ENCODE measurements around the gene PUM1. TPM values are rescaled to one million over a fixed set of nuclear protein-coding genes. Genes with fewer than 3 reads are reported as not detected.

Gene PUM1
- total and polyA plus RNA-seq, 2 of the 8 experiments (the other 6 are each of a cell fraction or from before 2014, with no cell fraction given), result 122 to 177 TPM

DNA sequence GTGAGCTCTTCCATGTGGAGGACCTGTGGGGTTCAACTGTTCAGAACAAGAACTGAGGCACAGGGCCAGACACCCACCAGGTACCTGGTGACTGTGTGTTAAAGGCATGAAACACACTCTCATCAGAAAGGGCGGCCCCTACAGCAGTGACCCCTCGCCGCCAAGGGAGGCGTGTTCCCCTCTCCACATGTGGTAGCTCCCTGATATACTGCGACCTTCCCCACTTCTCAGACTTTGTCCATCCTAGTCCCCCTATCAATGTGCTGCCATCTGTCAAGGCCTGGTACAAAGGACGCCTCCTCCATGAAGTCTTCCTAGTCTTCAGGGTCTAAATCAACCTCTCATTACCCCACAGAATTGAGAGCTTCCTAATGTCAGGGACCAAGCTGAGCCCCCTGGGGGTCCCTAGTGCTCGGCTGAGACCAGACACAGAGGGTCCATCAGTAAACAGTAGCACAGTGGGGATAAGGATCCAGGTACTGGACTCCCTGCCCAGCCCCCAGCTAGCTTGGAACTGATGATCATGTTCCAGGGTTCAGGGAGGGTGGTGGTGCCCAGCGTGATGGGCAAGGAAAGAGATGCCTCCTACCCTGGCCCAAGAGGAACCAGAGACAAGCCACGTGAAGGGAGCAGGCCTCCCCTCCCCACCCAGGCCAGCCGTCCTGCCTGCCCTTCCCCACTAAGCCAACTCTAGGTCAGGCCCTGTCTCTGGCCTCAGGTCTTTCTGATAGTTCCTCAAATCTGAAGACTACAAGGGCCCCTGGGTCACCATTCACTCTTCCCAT lies 167.3 kb downstream of the PUM1 start:
- Histone ChIP-seq H3K27me3 (replicated peaks in 1 of 4; ENCODE audit: control insufficient read depth in 3 of 4, extremely low read depth in 1 of 4, insufficient read depth in 3 of 4, low read length in 3 of 4) (peaks cover 0 to 3% (median 0%) of the 10 kb centered on the region in 4 experiments; a peak in 1 of 7 replicates), H4K20me1 (replicated peaks in 1 of 2; ENCODE audit: control insufficient read depth in 1 of 2, insufficient read depth in 2 of 2, low read length in 2 of 2) (peaks cover 0 to 17% of the 10 kb centered on the region in 2 experiments), H3K27ac (ENCODE audit: low read depth, low read length) (no peak overlapping the region), H3K79me2 (ENCODE audit: control insufficient read depth in 1 of 2, insufficient read depth in 2 of 2, low read length in 2 of 2) (peaks cover 0 to 3% of the 10 kb centered on the region in 2 experiments; a peak in 1 of 4 replicates), H3K14ac (ENCODE audit: insufficient read length) (no peak overlapping the region), H4K91ac (replicated peaks; ENCODE audit: insufficient read length, low read length) (no peak overlapping the region), H2AFZ (ENCODE audit: low read length) (no peak overlapping the region), H3K36me3 (ENCODE audit: control insufficient read depth in 2 of 4, insufficient read depth in 4 of 4, low read length in 3 of 4) (no peaks in the 10 kb centered on the region), H3K23me2 (ENCODE audit: low read depth, low read length) (peaks cover 7% of the 10 kb centered on the region; the same call in 1 of the 2 replicates), H3K9me3 (ENCODE audit: insufficient read depth in 2 of 2, low read depth in 1 of 2, low read length in 1 of 2) (no peaks in the 10 kb centered on the region), H3K4me3 (ENCODE audit: extremely low read depth in 1 of 4, insufficient read depth in 2 of 4, low read depth in 3 of 4, low read length in 4 of 4) (no peak overlapping the region), H2BK120ac (replicated peaks; ENCODE audit: low read depth, low read length) (no peak overlapping the region), H2BK20ac (ENCODE audit: low read length) (no peak overlapping the region), H4K5ac (ENCODE audit: insufficient read length, low read depth, low read length) (no peak overlapping the region), H3K18ac (ENCODE audit: extremely low read depth, low read length) (no peak overlapping the region), H3K9ac (replicated peaks in 1 of 4; ENCODE audit: extremely low read depth in 1 of 4, low read depth in 3 of 4, low read length in 3 of 4) (no peak overlapping the region), H3K79me1 (ENCODE audit: low read depth, low read length) (peaks cover 9% of the 10 kb centered on the region), H2BK15ac (ENCODE audit: low read length) (no peak overlapping the region), H2BK5ac (ENCODE audit: low read depth, low read length) (peak overlapping the region; percentile 49; the same call in 1 of the 2 replicates), H2BK12ac (ENCODE audit: low read depth, low read length) (peak overlapping the region; percentile 80; the same call in 1 of the 2 replicates), H3K4ac (replicated peaks; ENCODE audit: insufficient read length, low read depth, low read length) (no peak overlapping the region), H3K4me1 (replicated peaks in 1 of 4; ENCODE audit: control insufficient read depth in 3 of 4, insufficient read depth in 4 of 4, low read length in 3 of 4) (peaks cover 0 to 21% (median 12%) of the 10 kb centered on the region in 4 experiments; a peak in 6 of 7 replicates), H3K4me2 (ENCODE audit: insufficient read depth in 1 of 2, low read depth in 2 of 2, low read length in 2 of 2) (no peak overlapping the region), H2AK5ac (ENCODE audit: low read depth, low read length) (no peak overlapping the region), H3K23ac (ENCODE audit: insufficient read length) (no peak overlapping the region), H4K8ac (ENCODE audit: extremely low read depth, insufficient read depth, low read length) (no peak overlapping the region), H3K56ac (replicated peaks; ENCODE audit: insufficient read length, low read depth, low read length) (no peak overlapping the region)
- FAIRE-seq, result no peak
- ChIA-PET POLR2A (ENCODE audit: partially characterized antibody) (interaction anchor here (0.5 to 2.1 kb wide), 5 partner anchors 12 to 97 kb away, joined by 3 to 7 read pairs (median 5); no protein-coding TSS in a partner anchor), CTCF (ENCODE audit: partially characterized antibody) (interaction anchor here (0.6 to 13.1 kb wide), 7 partner anchors 12 to 177 kb away, joined by 3 to 164 read pairs (median 3); no protein-coding TSS in a partner anchor)
- 80% methylated on average over 10 of the region's 10 CpGs; no CpG with 5 or more reads in 1 of the 2 experiments for WGBS, 2 experiments (ENCODE audit: extremely low coverage in 1 of 2, insufficient coverage in 1 of 2, insufficient read length in 1 of 2, insufficient replicate concordance in 2 of 2, low coverage in 1 of 2, low lambda C conversion rate in 2 of 2, missing lambda C conversion rate in 1 of 2)
- DNase-seq (ENCODE audit: low read depth in 1 of 2, low spot score in 2 of 2), result no peak
- TF ChIP-seq BCL11A (IDR thresholded peaks at IDR 0.05; ENCODE audit: low read depth in 2 of 2, low read length in 2 of 2) (no peak), CBX8 (IDR thresholded peaks at IDR 0.05; ENCODE audit: borderline replicate concordance, low read depth, low read length) (no peak), CHD2 (IDR thresholded peaks at IDR 0.05; ENCODE audit: low read length) (no peak), SIN3A (conservative IDR thresholded peaks at IDR 0.05 in 1 of 2, IDR thresholded peaks at IDR 0.05 in 1 of 2; ENCODE audit: low read depth in 1 of 2, low read length in 2 of 2) (no peak), POLR2AphosphoS5 (IDR thresholded peaks at IDR 0.05; ENCODE audit: low read depth, low read length) (no peak), ZNF274 (IDR thresholded peaks at IDR 0.05; ENCODE audit: borderline replicate concordance, extremely low read depth, low read length) (no peak), HDAC6 (IDR thresholded peaks at IDR 0.05; ENCODE audit: low read depth, low read length) (no peak), ASH2L (IDR thresholded peaks at IDR 0.05; ENCODE audit: low read length) (no peak)
- TF ChIP-seq, protein P1, sequence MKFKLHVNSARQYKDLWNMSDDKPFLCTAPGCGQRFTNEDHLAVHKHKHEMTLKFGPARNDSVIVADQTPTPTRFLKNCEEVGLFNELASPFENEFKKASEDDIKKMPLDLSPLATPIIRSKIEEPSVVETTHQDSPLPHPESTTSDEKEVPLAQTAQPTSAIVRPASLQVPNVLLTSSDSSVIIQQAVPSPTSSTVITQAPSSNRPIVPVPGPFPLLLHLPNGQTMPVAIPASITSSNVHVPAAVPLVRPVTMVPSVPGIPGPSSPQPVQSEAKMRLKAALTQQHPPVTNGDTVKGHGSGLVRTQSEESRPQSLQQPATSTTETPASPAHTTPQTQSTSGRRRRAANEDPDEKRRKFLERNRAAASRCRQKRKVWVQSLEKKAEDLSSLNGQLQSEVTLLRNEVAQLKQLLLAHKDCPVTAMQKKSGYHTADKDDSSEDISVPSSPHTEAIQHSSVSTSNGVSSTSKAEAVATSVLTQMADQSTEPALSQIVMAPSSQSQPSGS (IDR thresholded peaks at IDR 0.05; ENCODE audit: low read length), result no peak
- TF ChIP-seq, protein P2, sequence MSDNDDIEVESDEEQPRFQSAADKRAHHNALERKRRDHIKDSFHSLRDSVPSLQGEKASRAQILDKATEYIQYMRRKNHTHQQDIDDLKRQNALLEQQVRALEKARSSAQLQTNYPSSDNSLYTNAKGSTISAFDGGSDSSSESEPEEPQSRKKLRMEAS (IDR thresholded peaks at IDR 0.05), result no peak

Measured in H1 (cell line).